IMR-90 (cell line): ENCODE results near the gene RAF1. TPM values are rescaled to one million over a fixed set of nuclear protein-coding genes. Genes with fewer than 3 reads are reported as not detected.

Experiments
- ATAC-seq: fragments of 200-7000 bp; cut with Tn5 transposase; 2 replicates; pipeline ENCODE4 v1.9.1; 2020; ENCODE audit warnings: low read depth, mild to moderate bottlenecking, moderate library complexity
- BruUV-seq: library from RNA; stranded (reverse); fragments of 400-500 nt; replicated peaks from 2 replicates; lab custom pipeline; 2021; lab: Mats Ljungman, UMichigan
- CTCF ChIA-PET: fragments of 300-600 bp; formaldehyde crosslinking; extraction: SDS; loops from one replicate; lab custom pipeline; 2021; ENCODE audit warnings: antibody characterized with exemption; lab: Yijun Ruan, JAX
- POLR2A ChIA-PET: fragments of 300-600 bp; sonication (Branson Sonifier 250); formaldehyde crosslinking; loops from one replicate; lab custom pipeline; 2022; ENCODE audit warnings: antibody characterized with exemption; ENCODE audit not compliant: unreplicated experiment; lab: Charles Lee
- DNase-seq: peaks from one replicate; pipeline ENCODE4 v3.0.0; 2013
- H2AFZ ChIP-seq: replicated peaks from 2 replicates; pipeline ENCODE3; 2013; ENCODE audit warnings: low read length, mild to moderate bottlenecking; ENCODE audit not compliant: poor library complexity
- H2AK5ac ChIP-seq: 2 replicates; pipeline ENCODE4 v1.6.1; 2013; ENCODE audit warnings: low read depth, low read length, inconsistent platforms
- H2AK9ac ChIP-seq: replicated peaks from 2 replicates; pipeline ENCODE3; 2013; ENCODE audit warnings: mild to moderate bottlenecking, low read depth, low read length, moderate library complexity; ENCODE audit not compliant: poor library complexity
- H2BK120ac ChIP-seq: 2 replicates; pipeline ENCODE4 v1.6.1; 2013; ENCODE audit warnings: low read depth, low read length, inconsistent platforms
- H2BK15ac ChIP-seq: 3 replicates; pipeline ENCODE4 v1.6.1; 2013; ENCODE audit warnings: low read depth, low read length, inconsistent platforms
- H2BK20ac ChIP-seq: 2 replicates; pipeline ENCODE4 v1.6.1; 2013; ENCODE audit warnings: low read depth, mild to moderate bottlenecking, inconsistent platforms, low read length, moderate library complexity
- H2BK5ac ChIP-seq: 2 replicates; pipeline ENCODE4 v1.6.1; 2013; ENCODE audit warnings: mild to moderate bottlenecking, low read depth, low read length, inconsistent platforms; ENCODE audit not compliant: poor library complexity, severe bottlenecking
- H3K14ac ChIP-seq: replicated peaks from 2 replicates; pipeline ENCODE4 v1.6.1; 2013; ENCODE audit warnings: low read depth, low read length, inconsistent platforms
- H3K18ac ChIP-seq: 2 replicates; pipeline ENCODE4 v1.6.1; 2013; ENCODE audit warnings: low read depth, low read length, control low read depth
- H3K23ac ChIP-seq: 2 replicates; pipeline ENCODE4 v1.6.1; 2013; ENCODE audit warnings: low read depth, low read length, inconsistent platforms
- H3K27ac ChIP-seq: 2 replicates; pipeline ENCODE4 v1.5.1; 2013; ENCODE audit warnings: mild to moderate bottlenecking, control low read depth, low read length; ENCODE audit not compliant: insufficient read depth
- H3K27me3 ChIP-seq: 2 replicates; pipeline ENCODE4 v1.6.1; 2013; ENCODE audit warnings: low read length; ENCODE audit not compliant: control insufficient read depth, insufficient read depth
- H3K36me3 ChIP-seq: 2 replicates; pipeline ENCODE4 v1.6.1; 2013; ENCODE audit warnings: low read length, mixed read lengths; ENCODE audit not compliant: control insufficient read depth, insufficient read depth
- H3K4ac ChIP-seq: 2 replicates; pipeline ENCODE4 v1.6.1; 2013; ENCODE audit warnings: low read depth, low read length, inconsistent platforms
- H3K4me1 ChIP-seq: 2 replicates; pipeline ENCODE4 v1.6.1; 2013; ENCODE audit warnings: low read length, mixed read lengths; ENCODE audit not compliant: control insufficient read depth, insufficient read depth
- H3K4me2 ChIP-seq: 2 replicates; pipeline ENCODE4 v1.6.1; 2013; ENCODE audit warnings: low read depth, mild to moderate bottlenecking, control low read depth, low read length, moderate library complexity
- H3K4me3 ChIP-seq: 2 replicates; pipeline ENCODE4 v1.5.1; 2013; ENCODE audit warnings: low read depth, mild to moderate bottlenecking, control low read depth, low read length, moderate library complexity; ENCODE audit not compliant: insufficient read depth
- H3K56ac ChIP-seq: 2 replicates; pipeline ENCODE4 v1.6.1; 2013; ENCODE audit warnings: low read length, inconsistent platforms; ENCODE audit not compliant: insufficient read depth; ENCODE audit errors: extremely low read depth
- H3K79me1 ChIP-seq, 2 experiments: 2 replicates each; pipeline ENCODE4 v1.6.1; 2013; ENCODE audit warnings: low read length in 2 of 2, inconsistent platforms in 1 of 2, low read depth in 1 of 2
- H3K9ac ChIP-seq: 2 replicates; pipeline ENCODE4 v1.6.1; 2013; ENCODE audit warnings: low read depth, low read length, control low read depth
- H3K9me1 ChIP-seq: 2 replicates; pipeline ENCODE4 v1.6.1; 2013; ENCODE audit warnings: low read length, inconsistent platforms; ENCODE audit not compliant: insufficient read depth
- H3K9me3 ChIP-seq: 2 replicates; pipeline ENCODE4 v1.6.1; 2013; ENCODE audit warnings: low read length; ENCODE audit not compliant: control insufficient read depth, insufficient read depth
- H4K20me1 ChIP-seq: 2 replicates; pipeline ENCODE4 v1.6.1; 2013; ENCODE audit warnings: low read length, inconsistent platforms; ENCODE audit not compliant: insufficient read depth
- H4K5ac ChIP-seq: 2 replicates; pipeline ENCODE4 v1.6.1; 2013; ENCODE audit warnings: mild to moderate bottlenecking, low read depth, low read length, control low read depth
- H4K8ac ChIP-seq, 2 experiments: 2 replicates each; pipeline ENCODE4 v1.6.1; 2013; ENCODE audit warnings: low read depth in 2 of 2, low read length in 2 of 2, control low read depth in 1 of 2, inconsistent platforms in 1 of 2
- H4K91ac ChIP-seq: 2 replicates; pipeline ENCODE4 v1.6.1; 2013; ENCODE audit warnings: low read depth, low read length, inconsistent platforms; ENCODE audit not compliant: insufficient read depth
- BHLHE40 ChIP-seq: fragments of 150-350 bp; IDR thresholded peaks from 2 replicates; pipeline ENCODE4 v1.6.1; 2016; ENCODE audit warnings: mild to moderate bottlenecking, low read depth, low read length
- CEBPB ChIP-seq: IDR thresholded peaks from 2 replicates; pipeline ENCODE4 v1.6.1; 2012; ENCODE audit warnings: low read depth, low read length, improper control_type of control experiment
- CHD1 ChIP-seq: IDR thresholded peaks from 2 replicates; pipeline ENCODE4 v1.6.1; 2012; ENCODE audit warnings: low read depth, low read length, improper control_type of control experiment
- FOS ChIP-seq: fragments of 150-350 bp; IDR thresholded peaks from 2 replicates; pipeline ENCODE4 v1.6.1; 2016; ENCODE audit warnings: low read depth, low read length
- MAFK ChIP-seq: IDR thresholded peaks from 2 replicates; pipeline ENCODE4 v1.6.1; 2012; ENCODE audit warnings: low read depth, low read length, improper control_type of control experiment
- MAZ ChIP-seq: IDR thresholded peaks from 2 replicates; pipeline ENCODE4 v1.6.1; 2012; ENCODE audit warnings: low read depth, mild to moderate bottlenecking, low read length, improper control_type of control experiment, moderate library complexity, borderline replicate concordance
- MXI1 ChIP-seq: IDR thresholded peaks from 2 replicates; pipeline ENCODE4 v1.6.1; 2012; ENCODE audit warnings: low read depth, mild to moderate bottlenecking, low read length, moderate library complexity, borderline replicate concordance
- NFE2L2 ChIP-seq: fragments of 150-350 bp; IDR thresholded peaks from 2 replicates; pipeline ENCODE4 v1.6.1; 2016; ENCODE audit warnings: low read depth, mild to moderate bottlenecking, low read length
- POLR2A ChIP-seq: IDR thresholded peaks from 2 replicates; pipeline ENCODE4 v1.6.1; 2012; ENCODE audit warnings: mild to moderate bottlenecking, low read depth, low read length
- RAD21 ChIP-seq: IDR thresholded peaks from 2 replicates; pipeline ENCODE4 v1.6.1; 2012; ENCODE audit warnings: low read length, improper control_type of control experiment
- RCOR1 ChIP-seq: IDR thresholded peaks from 2 replicates; pipeline ENCODE4 v1.6.1; 2012; ENCODE audit warnings: mild to moderate bottlenecking, low read length, improper control_type of control experiment; ENCODE audit not compliant: insufficient replicate concordance
- RFX5 ChIP-seq: IDR thresholded peaks from 2 replicates; pipeline ENCODE4 v1.8.0; 2012; ENCODE audit warnings: low read depth, mild to moderate bottlenecking, low read length, moderate library complexity
- SMC3 ChIP-seq: fragments of 150-350 bp; IDR thresholded peaks from 2 replicates; pipeline ENCODE4 v1.6.1; 2016; ENCODE audit warnings: low read depth, mild to moderate bottlenecking, antibody characterized with exemption, low read length, moderate library complexity
- WGBS, 2 experiments: methylation state at CpG; one replicate each; pipeline versions ENCODE4 v1.1.5 to v1.1.7; 2013; ENCODE audit warnings: missing lambda C conversion rate in 2 of 2; ENCODE audit not compliant: insufficient read length in 1 of 2; ENCODE audit errors: extremely low coverage in 2 of 2; 5-methylcytosine and 5-hydroxymethylcytosine counted together
- dilution Hi-C: fragments of 300-500 bp; cut with HindIII; formaldehyde crosslinking; loops from one replicate; pipeline ENCODE4 v1.14.3; 2018; ENCODE audit warnings: low sequenced_read_pairs; ENCODE audit not compliant: unreplicated experiment
- in situ Hi-C: fragments of 300-500 bp; cut with MboI; formaldehyde crosslinking; loops from 3 replicates; pipeline ENCODE4 v1.14.3; 2019; ENCODE audit warnings: low sequenced_read_pairs, inconsistent platforms, mixed read lengths
- intact Hi-C: fragments of 100-400 bp; cut with micrococcal nuclease; formaldehyde crosslinking; loops from 2 replicates; pipeline ENCODE4 v1.10.0; 2022
- polyA plus RNA-seq, 3 experiments: library from polyadenylated mRNA; depleted of rRNA; stranded (reverse); fragments of >200 nt; gene quantifications; 2 replicates each; pipeline ENCODE4 v1.2.3, GENCODE V29; 2012; ENCODE audit warnings: low replicate concordance in 1 of 3
- total RNA-seq: library from RNA; depleted of rRNA; stranded (reverse); fragments of >200 nt; gene quantifications from 2 replicates; pipeline ENCODE4 v1.2.3, GENCODE V29; 2012
- TF ChIP-seq, protein P1 (sequence below): conservative IDR thresholded peaks from 2 replicates; pipeline ENCODE4 v1.5.1; 2012; ENCODE audit warnings: mild to moderate bottlenecking, low read depth, low read length, improper control_type of control experiment
- TF ChIP-seq, protein P2 (sequence below): fragments of 150-350 bp; IDR thresholded peaks from 2 replicates; pipeline ENCODE4 v1.6.1; 2017; ENCODE audit warnings: mild to moderate bottlenecking, antibody characterized with exemption, low read length, low read depth
- TF ChIP-seq, protein P3 (sequence below): fragments of 150-350 bp; IDR thresholded peaks from 2 replicates; pipeline ENCODE4 v1.6.1; 2016; ENCODE audit warnings: low read depth, mild to moderate bottlenecking, low read length, moderate library complexity, borderline replicate concordance

RAF1 gene
- total and polyA plus RNA-seq, 2 of the 4 experiments (the other 2 are of a cell fraction), result 115 to 151 TPM

DNA sequence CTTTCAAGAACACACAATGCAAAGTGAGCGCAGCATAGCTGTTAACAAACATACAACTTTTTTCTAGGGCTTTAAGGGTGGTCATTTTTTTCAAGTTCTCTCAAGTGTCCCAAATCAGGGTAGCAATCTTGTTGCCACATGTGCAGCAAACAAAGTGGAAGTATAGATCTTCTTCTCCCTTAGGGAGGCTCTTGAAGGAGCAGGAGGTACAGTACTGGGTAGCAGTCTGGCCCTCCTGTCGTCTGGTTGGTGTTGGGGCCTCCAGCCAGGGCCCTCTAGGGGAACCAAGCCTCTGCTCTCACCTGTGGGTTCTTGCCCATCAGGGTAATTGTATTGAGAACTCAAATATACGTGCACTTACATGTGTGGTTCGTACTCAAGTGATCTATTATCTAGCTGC lies 81.2 kb downstream of the RAF1 start:
- Histone ChIP-seq H2AK5ac (no peak overlapping the region), H3K9me3 (no peaks in the 10 kb centered on the region), H2BK15ac (no peak overlapping the region), H3K79me1 (peaks cover 36 to 85% of the 10 kb centered on the region in 2 experiments), H3K56ac (no peak overlapping the region), H4K5ac (no peak overlapping the region), H3K4ac (no peak overlapping the region), H2AFZ (no peak overlapping the region), H3K9me1 (peaks cover 10% of the 10 kb centered on the region), H3K23ac (no peak overlapping the region), H3K18ac (no peak overlapping the region), H3K9ac (no peak overlapping the region), H4K91ac (no peak overlapping the region), H2AK9ac (no peak overlapping the region), H3K4me1 (peaks cover 9% of the 10 kb centered on the region), H3K14ac (no peak overlapping the region), H2BK120ac (no peak overlapping the region), H3K27me3 (no peaks in the 10 kb centered on the region), H3K36me3 (peaks cover 61% of the 10 kb centered on the region), H2BK5ac (no peak overlapping the region), H4K20me1 (peaks cover 31% of the 10 kb centered on the region), H3K4me2 (no peak overlapping the region), H3K4me3 (no peak overlapping the region), H2BK20ac (no peak overlapping the region), H4K8ac (no peak overlapping the region), H3K27ac (no peak overlapping the region)
- ChIA-PET CTCF (no interaction called here), POLR2A (no interaction called here)
- no CpG with 5 or more reads among the region's 4 CpGs for WGBS, 2 experiments
- in situ Hi-C loops (no loop called here), intact Hi-C loops (no loop called here), dilution Hi-C loops (no loop called here)
- no peak for ATAC-seq
- TF ChIP-seq, protein P1, sequence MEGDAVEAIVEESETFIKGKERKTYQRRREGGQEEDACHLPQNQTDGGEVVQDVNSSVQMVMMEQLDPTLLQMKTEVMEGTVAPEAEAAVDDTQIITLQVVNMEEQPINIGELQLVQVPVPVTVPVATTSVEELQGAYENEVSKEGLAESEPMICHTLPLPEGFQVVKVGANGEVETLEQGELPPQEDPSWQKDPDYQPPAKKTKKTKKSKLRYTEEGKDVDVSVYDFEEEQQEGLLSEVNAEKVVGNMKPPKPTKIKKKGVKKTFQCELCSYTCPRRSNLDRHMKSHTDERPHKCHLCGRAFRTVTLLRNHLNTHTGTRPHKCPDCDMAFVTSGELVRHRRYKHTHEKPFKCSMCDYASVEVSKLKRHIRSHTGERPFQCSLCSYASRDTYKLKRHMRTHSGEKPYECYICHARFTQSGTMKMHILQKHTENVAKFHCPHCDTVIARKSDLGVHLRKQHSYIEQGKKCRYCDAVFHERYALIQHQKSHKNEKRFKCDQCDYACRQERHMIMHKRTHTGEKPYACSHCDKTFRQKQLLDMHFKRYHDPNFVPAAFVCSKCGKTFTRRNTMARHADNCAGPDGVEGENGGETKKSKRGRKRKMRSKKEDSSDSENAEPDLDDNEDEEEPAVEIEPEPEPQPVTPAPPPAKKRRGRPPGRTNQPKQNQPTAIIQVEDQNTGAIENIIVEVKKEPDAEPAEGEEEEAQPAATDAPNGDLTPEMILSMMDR, result no peak
- TF ChIP-seq CEBPB (no peak), BHLHE40 (no peak), FOS (no peak), MXI1 (no peak), SMC3 (no peak), POLR2A (no peak), NFE2L2 (no peak), RCOR1 (no peak), CHD1 (no peak), MAFK (no peak), RAD21 (no peak), RFX5 (no peak), MAZ (no peak)
- TF ChIP-seq, protein P2, sequence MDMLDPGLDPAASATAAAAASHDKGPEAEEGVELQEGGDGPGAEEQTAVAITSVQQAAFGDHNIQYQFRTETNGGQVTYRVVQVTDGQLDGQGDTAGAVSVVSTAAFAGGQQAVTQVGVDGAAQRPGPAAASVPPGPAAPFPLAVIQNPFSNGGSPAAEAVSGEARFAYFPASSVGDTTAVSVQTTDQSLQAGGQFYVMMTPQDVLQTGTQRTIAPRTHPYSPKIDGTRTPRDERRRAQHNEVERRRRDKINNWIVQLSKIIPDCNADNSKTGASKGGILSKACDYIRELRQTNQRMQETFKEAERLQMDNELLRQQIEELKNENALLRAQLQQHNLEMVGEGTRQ, result no peak
- TF ChIP-seq, protein P3, sequence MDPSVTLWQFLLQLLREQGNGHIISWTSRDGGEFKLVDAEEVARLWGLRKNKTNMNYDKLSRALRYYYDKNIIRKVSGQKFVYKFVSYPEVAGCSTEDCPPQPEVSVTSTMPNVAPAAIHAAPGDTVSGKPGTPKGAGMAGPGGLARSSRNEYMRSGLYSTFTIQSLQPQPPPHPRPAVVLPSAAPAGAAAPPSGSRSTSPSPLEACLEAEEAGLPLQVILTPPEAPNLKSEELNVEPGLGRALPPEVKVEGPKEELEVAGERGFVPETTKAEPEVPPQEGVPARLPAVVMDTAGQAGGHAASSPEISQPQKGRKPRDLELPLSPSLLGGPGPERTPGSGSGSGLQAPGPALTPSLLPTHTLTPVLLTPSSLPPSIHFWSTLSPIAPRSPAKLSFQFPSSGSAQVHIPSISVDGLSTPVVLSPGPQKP, result no peak
- BruUV-seq, result TSS peak; percentile 60
- no peak for DNase-seq
